BE2C (cell line): ENCODE data around the gene HEPN1.
A peak's percentile ranks its signal among the peaks of the same experiment; 100 is the strongest.
"Not testable (repeated sequence)": the region's sequence is repeated elsewhere in the genome, so short reads cannot be mapped to it uniquely, and the experiment has no call there.

Experiments used
- DNase-seq: peaks from one replicate; pipeline ENCODE4 v3.0.0-alpha.2; 2020
- H3K27me3 ChIP-seq: fragments of 250-450 bp; sonication (Bioruptor Pico); 2 replicates; pipeline ENCODE4 v1.5.1; 2020; ENCODE audit warnings: mild to moderate bottlenecking
- H3K36me3 ChIP-seq: fragments of 250-450 bp; sonication (Bioruptor Pico); 2 replicates; pipeline ENCODE4 v1.5.1; 2020; ENCODE audit warnings: mild to moderate bottlenecking
- H3K4me1 ChIP-seq: fragments of 250-450 bp; sonication (Bioruptor Pico); 2 replicates; pipeline ENCODE4 v1.5.1; 2020
- H3K4me3 ChIP-seq: 2 replicates; pipeline ENCODE4 v1.5.1; 2011; ENCODE audit warnings: low read depth, low read length
- H3K9me3 ChIP-seq: fragments of 250-450 bp; sonication (Bioruptor Pico); 2 replicates; pipeline ENCODE4 v1.5.1; 2020
- CTCF ChIP-seq: IDR thresholded peaks from 2 replicates; pipeline ENCODE4 v1.5.1; 2012; ENCODE audit warnings: mild to moderate bottlenecking, low read depth, low read length

HEPN1 gene

GRCh38 chr11:124954590-124954955 is 35.5 kb downstream of the HEPN1 start:
- Histone ChIP-seq H3K27me3 (peaks cover 5% of the 10 kb centered on the region; the same call in 1 of the 2 replicates), H3K36me3 (no peaks in the 10 kb centered on the region), H3K9me3 (no peaks in the 10 kb centered on the region), H3K4me1 (no peaks in the 10 kb centered on the region; the same call in 1 of the 2 replicates), H3K4me3 (peak overlapping the region; percentile 79)
- DNase-seq = no peak
- TF ChIP-seq CTCF = no peak

- peak overlapping the region; percentile 79; the same call in 1 of the 2 replicates for H3K4me3 ChIP-seq
- peaks cover 4% of the 10 kb centered on the region; the same call in 1 of the 2 replicates for H3K27me3 ChIP-seq
- H3K36me3 ChIP-seq = no peaks in the 10 kb centered on the region
- no peak for TF ChIP-seq CTCF
- DNase-seq = no peak
- no peaks in the 10 kb centered on the region for H3K9me3 ChIP-seq
- H3K4me1 ChIP-seq = no peaks in the 10 kb centered on the region; the same call in 1 of the 2 replicates
Observed at GRCh38 chr11:124955035-124955434, 36.0 kb downstream of the HEPN1 start.

GRCh38 chr11:124961972-124962609 is 43.0 kb downstream of the HEPN1 start:
- Histone ChIP-seq H3K36me3 (no peaks in the 10 kb centered on the region), H3K4me3 (no peak overlapping the region), H3K9me3 (no peaks in the 10 kb centered on the region), H3K4me1 (no peaks in the 10 kb centered on the region), H3K27me3 (no peaks in the 10 kb centered on the region)
- peak; percentile 79 for TF ChIP-seq CTCF
- no peak for DNase-seq

- H3K4me1 ChIP-seq, H3K9me3 ChIP-seq, DNase-seq, H3K36me3 ChIP-seq, H3K4me3 ChIP-seq, H3K27me3 ChIP-seq: not testable (repeated sequence)
Observed at GRCh38 chr11:124968197-124968596, 49.1 kb downstream of the HEPN1 start.
